GM18499 (cell line): Measurements from ENCODE around the gene UNC50.

Experiments
- ATAC-seq: cut with Tn5 transposase; IDR thresholded peaks from one replicate; pipeline ENCODE4 v1.9.1; 2021; ENCODE audit warnings: moderate number of reproducible peaks; ENCODE audit not compliant: insufficient read depth, unreplicated experiment

Gene UNC50

GRCh38 chr2:98607104-98607503 lies 1.3 kb upstream of the UNC50 start:
- no peak for ATAC-seq

- ATAC-seq, result no peak
These were observed 661 bp upstream of the UNC50 start for GRCh38 chr2:98607741-98608115.

- no peak for ATAC-seq
These were observed 694 bp downstream of the UNC50 start for GRCh38 chr2:98608962-98609604.

GRCh38 chr2:98614024-98614739 lies 5.8 kb downstream of the UNC50 start:
- no peak for ATAC-seq

- ATAC-seq, result no peak
These were observed 7.1 kb downstream of the UNC50 start for GRCh38 chr2:98615481-98615880.

GRCh38 chr2:98617149-98617548 lies 8.8 kb downstream of the UNC50 start:
- ATAC-seq, result no peak

GRCh38 chr2:98623657-98624056 lies 15.3 kb downstream of the UNC50 start:
- no peak for ATAC-seq

GRCh38 chr2:98632351-98632750 lies 24.0 kb downstream of the UNC50 start:
- ATAC-seq, result no peak

GRCh38 chr2:98634406-98635092 lies 26.2 kb downstream of the UNC50 start:
- no peak for ATAC-seq

GRCh38 chr2:98637401-98638147 lies 29.2 kb downstream of the UNC50 start:
- no peak for ATAC-seq

GRCh38 chr2:98643496-98644100 lies 35.2 kb downstream of the UNC50 start:
- ATAC-seq, result no peak

- no peak for ATAC-seq
These were observed 39.2 kb downstream of the UNC50 start for GRCh38 chr2:98647636-98648035.

- ATAC-seq, result no peak
These were observed 40.1 kb downstream of the UNC50 start for GRCh38 chr2:98648451-98648850.

GRCh38 chr2:98649135-98649991 lies 41.0 kb downstream of the UNC50 start:
- ATAC-seq, result no peak

- ATAC-seq, result no peak
These were observed 41.6 kb downstream of the UNC50 start for GRCh38 chr2:98649992-98650375.

- ATAC-seq, result no peak
These were observed 42.6 kb downstream of the UNC50 start for GRCh38 chr2:98650998-98651397.

GRCh38 chr2:98654699-98655495 lies 46.5 kb downstream of the UNC50 start:
- ATAC-seq, result no peak

GRCh38 chr2:98656800-98657199 lies 48.4 kb downstream of the UNC50 start:
- no peak for ATAC-seq
